ENCODE data around the gene CCDC33.

The CCDC33 gene

GRCh38 chr15:74283368-74283767, 47.2 kb downstream of the CCDC33 start:
- H3K27ac ChIP-seq (ENCODE audit: low read length): no peak overlapping the region
- H3K27me3 ChIP-seq (ENCODE audit: insufficient read depth, low read length, poor library complexity): no peaks in the 10 kb centered on the region
- no peak for DNase-seq
- H3K36me3 ChIP-seq (ENCODE audit: insufficient read depth, low read length): no peaks in the 10 kb centered on the region
- H3K4me3 ChIP-seq (ENCODE audit: low read depth in 1 of 2, low read length in 2 of 2): no peak overlapping the region
- no peaks in the 10 kb centered on the region for H3K4me1 ChIP-seq (ENCODE audit: insufficient read depth, low read length)
- H3K9ac ChIP-seq (ENCODE audit: low read depth, low read length): no peak overlapping the region
- no peaks in the 10 kb centered on the region for H3K79me2 ChIP-seq (ENCODE audit: insufficient read depth, low read length)
- H3K4me2 ChIP-seq (ENCODE audit: insufficient read depth, low read length): no peak overlapping the region
- peaks cover 5% of the 10 kb centered on the region; the same call in 1 of the 2 replicates for H4K20me1 ChIP-seq (ENCODE audit: insufficient read depth, low read length)
- H3K9me3 ChIP-seq (ENCODE audit: insufficient read depth, low read length, severe bottlenecking): no peaks in the 10 kb centered on the region
- no peak for TF ChIP-seq CTCF (IDR thresholded peaks at IDR 0.05; ENCODE audit: borderline replicate concordance, extremely low read depth, low read length, poor library complexity, severe bottlenecking)
- TF ChIP-seq EZH2 (IDR thresholded peaks at IDR 0.05; ENCODE audit: borderline replicate concordance, low read depth, low read length, severe bottlenecking): no peak
- no peak for ATAC-seq (ENCODE audit: insufficient read depth, low read depth)
- no peak overlapping the region for H2AFZ ChIP-seq (ENCODE audit: low read depth, low read length)

GRCh38 chr15:74289671-74290070, 53.5 kb downstream of the CCDC33 start:
- no peaks in the 10 kb centered on the region for H3K36me3 ChIP-seq (ENCODE audit: insufficient read depth, low read length)
- H3K27me3 ChIP-seq (ENCODE audit: insufficient read depth, low read length, poor library complexity): no peaks in the 10 kb centered on the region
- H3K79me2 ChIP-seq (ENCODE audit: insufficient read depth, low read length): no peaks in the 10 kb centered on the region
- H2AFZ ChIP-seq (ENCODE audit: low read depth, low read length): no peak overlapping the region
- no peaks in the 10 kb centered on the region for H3K4me1 ChIP-seq (ENCODE audit: insufficient read depth, low read length)
- no peak overlapping the region for H3K27ac ChIP-seq (ENCODE audit: low read length)
- H3K4me2 ChIP-seq (ENCODE audit: insufficient read depth, low read length): no peak overlapping the region
- DNase-seq: no peak
- TF ChIP-seq EZH2 (IDR thresholded peaks at IDR 0.05; ENCODE audit: borderline replicate concordance, low read depth, low read length, severe bottlenecking) (no peak), CTCF (IDR thresholded peaks at IDR 0.05; ENCODE audit: borderline replicate concordance, extremely low read depth, low read length, poor library complexity, severe bottlenecking) (no peak)
- ATAC-seq (ENCODE audit: insufficient read depth, low read depth): no peak
- H3K9ac ChIP-seq (ENCODE audit: low read depth, low read length): no peak overlapping the region
- peaks cover 7% of the 10 kb centered on the region for H4K20me1 ChIP-seq (ENCODE audit: insufficient read depth, low read length)
- no peaks in the 10 kb centered on the region for H3K9me3 ChIP-seq (ENCODE audit: insufficient read depth, low read length, severe bottlenecking)
- H3K4me3 ChIP-seq (ENCODE audit: low read depth in 1 of 2, low read length in 2 of 2): no peak overlapping the region

GRCh38 chr15:74290645-74291044, 54.5 kb downstream of the CCDC33 start:
- H3K4me2 ChIP-seq (ENCODE audit: insufficient read depth, low read length): no peak overlapping the region
- H3K36me3 ChIP-seq (ENCODE audit: insufficient read depth, low read length): no peaks in the 10 kb centered on the region
- H3K4me1 ChIP-seq (ENCODE audit: insufficient read depth, low read length): no peaks in the 10 kb centered on the region
- H3K9me3 ChIP-seq (ENCODE audit: insufficient read depth, low read length, severe bottlenecking): no peaks in the 10 kb centered on the region
- no peaks in the 10 kb centered on the region for H3K79me2 ChIP-seq (ENCODE audit: insufficient read depth, low read length)
- no peaks in the 10 kb centered on the region for H3K27me3 ChIP-seq (ENCODE audit: insufficient read depth, low read length, poor library complexity)
- no peak overlapping the region for H3K9ac ChIP-seq (ENCODE audit: low read depth, low read length)
- H4K20me1 ChIP-seq (ENCODE audit: insufficient read depth, low read length): peaks cover 7% of the 10 kb centered on the region
- TF ChIP-seq CTCF (IDR thresholded peaks at IDR 0.05; ENCODE audit: borderline replicate concordance, extremely low read depth, low read length, poor library complexity, severe bottlenecking) (no peak), EZH2 (IDR thresholded peaks at IDR 0.05; ENCODE audit: borderline replicate concordance, low read depth, low read length, severe bottlenecking) (no peak)
- H2AFZ ChIP-seq (ENCODE audit: low read depth, low read length): no peak overlapping the region
- no peak for ATAC-seq (ENCODE audit: insufficient read depth, low read depth)
- H3K27ac ChIP-seq (ENCODE audit: low read length): no peak overlapping the region
- DNase-seq: no peak
- H3K4me3 ChIP-seq (ENCODE audit: low read depth in 1 of 2, low read length in 2 of 2): no peak overlapping the region

All from DND-41 (cell line).